ENCODE data around the gene ATRNL1. TPM values are rescaled to one million over a fixed set of nuclear protein-coding genes. Genes with fewer than 3 reads are reported as not detected.

The ATRNL1 gene
- total and polyA plus RNA-seq, 2 of the 8 experiments (the other 6 are each of a cell fraction or from before 2014, with no cell fraction given), result 5.1 to 17.6 TPM

DNA sequence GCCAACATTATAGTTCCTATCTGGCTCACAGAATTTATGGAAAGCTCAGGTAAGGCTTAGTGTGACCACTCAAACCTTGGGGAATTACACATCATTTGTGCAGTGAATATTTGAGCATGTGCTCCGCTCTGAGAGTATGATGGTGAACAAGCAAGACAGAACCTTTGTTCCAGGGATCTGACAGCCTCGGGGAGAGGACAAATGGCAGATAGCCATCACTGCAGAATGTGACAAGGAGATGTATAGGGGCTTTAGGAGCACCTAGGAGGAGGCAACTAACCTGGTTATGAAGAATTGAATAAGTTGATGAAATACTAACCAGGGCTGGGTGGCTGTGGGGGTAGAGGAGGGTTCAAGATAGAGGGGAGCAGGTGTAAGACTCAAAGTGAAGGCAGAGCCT is 889.4 kb downstream of the ATRNL1 start:
- H3K9me3 ChIP-seq (ENCODE audit: insufficient read depth in 2 of 2, low read depth in 1 of 2, low read length in 1 of 2), result peaks cover 4% of the 10 kb centered on the region in 2 experiments
- ChIA-PET CTCF (ENCODE audit: partially characterized antibody) (interaction anchor here (0.9 to 1.2 kb wide), 2 partner anchors 34 to 138 kb away, joined by 3 to 5 read pairs; no protein-coding TSS in a partner anchor), POLR2A (ENCODE audit: partially characterized antibody) (no interaction called here)
- H3K27ac ChIP-seq (ENCODE audit: low read depth, low read length), result no peak overlapping the region
- no peak overlapping the region for H2AK5ac ChIP-seq (ENCODE audit: low read depth, low read length)
- H3K79me2 ChIP-seq (ENCODE audit: control insufficient read depth in 1 of 2, insufficient read depth in 2 of 2, low read length in 2 of 2), result no peaks in the 10 kb centered on the region
- no peaks in the 10 kb centered on the region for H3K27me3 ChIP-seq (replicated peaks in 1 of 4; ENCODE audit: control insufficient read depth in 3 of 4, extremely low read depth in 1 of 4, insufficient read depth in 3 of 4, low read length in 3 of 4)
- H3K14ac ChIP-seq (ENCODE audit: insufficient read length), result no peak overlapping the region
- no peak for DNase-seq (ENCODE audit: low read depth in 1 of 2, low spot score in 2 of 2)
- no peak for FAIRE-seq
- H3K23ac ChIP-seq (ENCODE audit: insufficient read length), result no peak overlapping the region
- no peak overlapping the region for H2BK15ac ChIP-seq (ENCODE audit: low read length)
- no peaks in the 10 kb centered on the region for H3K36me3 ChIP-seq (ENCODE audit: control insufficient read depth in 2 of 4, insufficient read depth in 4 of 4, low read length in 3 of 4)
- peaks cover 0 to 4% (median 0%) of the 10 kb centered on the region in 4 experiments; a peak in 1 of 7 replicates for H3K4me1 ChIP-seq (replicated peaks in 1 of 4; ENCODE audit: control insufficient read depth in 3 of 4, insufficient read depth in 4 of 4, low read length in 3 of 4)
- 95% methylated on average over 2 of the region's 2 CpGs; no CpG with 5 or more reads in 1 of the 2 experiments for WGBS, 2 experiments (ENCODE audit: extremely low coverage in 1 of 2, insufficient coverage in 1 of 2, insufficient read length in 1 of 2, insufficient replicate concordance in 2 of 2, low coverage in 1 of 2, low lambda C conversion rate in 2 of 2, missing lambda C conversion rate in 1 of 2)
- H4K8ac ChIP-seq (ENCODE audit: extremely low read depth, insufficient read depth, low read length), result no peak overlapping the region
- H4K91ac ChIP-seq (replicated peaks; ENCODE audit: insufficient read length, low read length), result no peak overlapping the region
- no peaks in the 10 kb centered on the region for H4K20me1 ChIP-seq (replicated peaks in 1 of 2; ENCODE audit: control insufficient read depth in 1 of 2, insufficient read depth in 2 of 2, low read length in 2 of 2)
- H2BK120ac ChIP-seq (replicated peaks; ENCODE audit: low read depth, low read length), result no peak overlapping the region
- H2BK5ac ChIP-seq (ENCODE audit: low read depth, low read length), result no peak overlapping the region
- H3K9ac ChIP-seq (replicated peaks in 1 of 4; ENCODE audit: extremely low read depth in 1 of 4, low read depth in 3 of 4, low read length in 3 of 4), result no peak overlapping the region
- no peak overlapping the region for H3K4ac ChIP-seq (replicated peaks; ENCODE audit: insufficient read length, low read depth, low read length)
- H3K4me2 ChIP-seq (ENCODE audit: insufficient read depth in 1 of 2, low read depth in 2 of 2, low read length in 2 of 2), result no peak overlapping the region
- H2BK12ac ChIP-seq (ENCODE audit: low read depth, low read length), result no peak overlapping the region
- H2AFZ ChIP-seq (ENCODE audit: low read length), result no peak overlapping the region
- H4K5ac ChIP-seq (ENCODE audit: insufficient read length, low read depth, low read length), result no peak overlapping the region
- no peak overlapping the region for H2BK20ac ChIP-seq (ENCODE audit: low read length)
- TF ChIP-seq RAD21 (IDR thresholded peaks at IDR 0.05 in 1 of 2, conservative IDR thresholded peaks at IDR 0.05 in 1 of 2; ENCODE audit: low read depth in 2 of 2, low read length in 2 of 2) (no peak), BRCA1 (IDR thresholded peaks at IDR 0.05; ENCODE audit: low read depth, low read length) (no peak), TAF7 (optimal IDR thresholded peaks at IDR 0.05; ENCODE audit: borderline replicate concordance, low read depth, low read length) (no peak), GTF2F1 (IDR thresholded peaks at IDR 0.05; ENCODE audit: borderline replicate concordance, low read depth, low read length) (no peak), CHD1 (IDR thresholded peaks at IDR 0.05; ENCODE audit: low read depth, low read length) (no peak), ASH2L (IDR thresholded peaks at IDR 0.05; ENCODE audit: low read length) (no peak), TAF1 (IDR thresholded peaks at IDR 0.05; ENCODE audit: low read depth, low read length) (no peak), SAP30 (IDR thresholded peaks at IDR 0.05; ENCODE audit: insufficient read depth, insufficient replicate concordance, low read length) (no peak), NANOG (IDR thresholded peaks at IDR 0.05; ENCODE audit: insufficient read depth, low read depth, low read length, poor library complexity, severe bottlenecking) (no peak), SP1 (IDR thresholded peaks at IDR 0.05; ENCODE audit: low read depth, low read length) (no peak), SIRT6 (IDR thresholded peaks at IDR 0.05; ENCODE audit: low read length) (no peak)
- no peak overlapping the region for H3K56ac ChIP-seq (replicated peaks; ENCODE audit: insufficient read length, low read depth, low read length)
- H3K79me1 ChIP-seq (ENCODE audit: low read depth, low read length), result no peaks in the 10 kb centered on the region
- H3K23me2 ChIP-seq (ENCODE audit: low read depth, low read length), result no peaks in the 10 kb centered on the region
- no peak overlapping the region for H3K4me3 ChIP-seq (ENCODE audit: extremely low read depth in 1 of 4, insufficient read depth in 2 of 4, low read depth in 3 of 4, low read length in 4 of 4)
- H3K18ac ChIP-seq (ENCODE audit: extremely low read depth, low read length), result no peak overlapping the region

Data from H1 (cell line).